ENCODE results near the gene PLCXD3. TPM values are rescaled to one million over a fixed set of nuclear protein-coding genes. Genes with fewer than 3 reads are reported as not detected.
A peak's percentile ranks its signal among the peaks of the same experiment; 100 is the strongest.

PLCXD3 gene
- polyA plus RNA-seq, 1 of the 3 experiments (the other 2 are of a cell fraction): 0.15 TPM

- CTCF ChIA-PET: interaction anchor here (1.0 kb wide), 1 partner anchor 433 kb away, joined by 4 read pairs; no protein-coding TSS in a partner anchor
- H3K4me2 ChIP-seq: no peak overlapping the region
- no peaks in the 10 kb centered on the region for H3K9me3 ChIP-seq
- TF ChIP-seq RAD21 (IDR thresholded peaks at IDR 0.05; ENCODE audit: low read length): peak; percentile 40
- TF ChIP-seq FOXJ3 (CRISPR knock-in tag; IDR thresholded peaks at IDR 0.05): no peak
- H3K27me3 ChIP-seq (ENCODE audit: insufficient read depth): no peaks in the 10 kb centered on the region
- H3K27ac ChIP-seq (ENCODE audit: low read depth in 2 of 2, low read length in 1 of 2): no peak overlapping the region
- no peaks in the 10 kb centered on the region for H3K9me2 ChIP-seq
- no peak overlapping the region for H3K9ac ChIP-seq
- peaks cover 0 to 9% of the 10 kb centered on the region in 2 experiments; a peak in 3 of 4 replicates for H3K4me1 ChIP-seq (ENCODE audit: control insufficient read depth in 1 of 2, insufficient read depth in 2 of 2, low read depth in 1 of 2, low read length in 1 of 2)
- no peaks in the 10 kb centered on the region for H3K36me3 ChIP-seq (replicated peaks in 1 of 2; ENCODE audit: control insufficient read depth in 1 of 2, insufficient read depth in 2 of 2, low read length in 1 of 2)
- 56% methylated on average over 2 of the region's 2 CpGs for WGBS (ENCODE audit: low lambda C conversion rate)
- no peak overlapping the region for H2AFZ ChIP-seq (ENCODE audit: low read depth)
- H4K20me1 ChIP-seq (ENCODE audit: insufficient read depth): no peaks in the 10 kb centered on the region
- H3K79me2 ChIP-seq (ENCODE audit: insufficient read depth): no peaks in the 10 kb centered on the region
- no peaks in the 10 kb centered on the region for H3F3A ChIP-seq (replicated peaks; ENCODE audit: insufficient read depth)
- no peak overlapping the region for H3K4me3 ChIP-seq (ENCODE audit: low read depth in 2 of 2, low read length in 1 of 2)
- POLR2A ChIA-PET: no interaction called here
- no peak for DNase-seq
Measured at GRCh38 chr5:41338136-41338675, 172.2 kb downstream of the PLCXD3 start.

- H3K9me3 ChIP-seq: no peaks in the 10 kb centered on the region
- no peak overlapping the region for H3K4me3 ChIP-seq (ENCODE audit: low read depth in 2 of 2, low read length in 1 of 2)
- ChIA-PET CTCF (no interaction called here), POLR2A (no interaction called here)
- H3K9me2 ChIP-seq: no peaks in the 10 kb centered on the region
- H3K36me3 ChIP-seq (replicated peaks in 1 of 2; ENCODE audit: control insufficient read depth in 1 of 2, insufficient read depth in 2 of 2, low read length in 1 of 2): no peaks in the 10 kb centered on the region
- no peak overlapping the region for H2AFZ ChIP-seq (ENCODE audit: low read depth)
- no peaks in the 10 kb centered on the region for H3K79me2 ChIP-seq (ENCODE audit: insufficient read depth)
- no peaks in the 10 kb centered on the region for H3F3A ChIP-seq (replicated peaks; ENCODE audit: insufficient read depth)
- H3K27ac ChIP-seq (ENCODE audit: low read depth in 2 of 2, low read length in 1 of 2): no peak overlapping the region
- H3K4me1 ChIP-seq (ENCODE audit: control insufficient read depth in 1 of 2, insufficient read depth in 2 of 2, low read depth in 1 of 2, low read length in 1 of 2): peaks cover 0 to 9% of the 10 kb centered on the region in 2 experiments; a peak in 3 of 4 replicates
- H3K27me3 ChIP-seq (ENCODE audit: insufficient read depth): no peaks in the 10 kb centered on the region
- TF ChIP-seq ELF1 (IDR thresholded peaks at IDR 0.05) (no peak), FOSL2 (IDR thresholded peaks at IDR 0.05; ENCODE audit: borderline replicate concordance, low read depth) (no peak), REST (IDR thresholded peaks at IDR 0.05; ENCODE audit: low read depth, low read length) (no peak), EP300 (IDR thresholded peaks at IDR 0.05; ENCODE audit: borderline replicate concordance in 1 of 2, low read depth in 1 of 2, low read length in 1 of 2) (no peak), FOXM1 (IDR thresholded peaks at IDR 0.05; ENCODE audit: low read depth) (no peak), YY1 (IDR thresholded peaks at IDR 0.05; ENCODE audit: low read depth) (no peak), POLR2AphosphoS5 (IDR thresholded peaks at IDR 0.05; ENCODE audit: low read depth, low read length) (no peak), MAX (IDR thresholded peaks at IDR 0.05; ENCODE audit: low read depth) (no peak), MEF2A (IDR thresholded peaks at IDR 0.05; ENCODE audit: borderline replicate concordance, low read depth) (no peak)
- DNase-seq: no peak
- no peak overlapping the region for H3K9ac ChIP-seq
- no peaks in the 10 kb centered on the region for H4K20me1 ChIP-seq (ENCODE audit: insufficient read depth)
- H3K4me2 ChIP-seq: no peak overlapping the region
Measured at GRCh38 chr5:41337724-41338123, 172.7 kb downstream of the PLCXD3 start.

Data from SK-N-SH (cell line).